ENCODE data around the gene AQP5.
"Not testable (repeated sequence)": the region's sequence is repeated elsewhere in the genome, so short reads cannot be mapped to it uniquely, and the experiment has no call there.

AQP5 gene

DNA sequence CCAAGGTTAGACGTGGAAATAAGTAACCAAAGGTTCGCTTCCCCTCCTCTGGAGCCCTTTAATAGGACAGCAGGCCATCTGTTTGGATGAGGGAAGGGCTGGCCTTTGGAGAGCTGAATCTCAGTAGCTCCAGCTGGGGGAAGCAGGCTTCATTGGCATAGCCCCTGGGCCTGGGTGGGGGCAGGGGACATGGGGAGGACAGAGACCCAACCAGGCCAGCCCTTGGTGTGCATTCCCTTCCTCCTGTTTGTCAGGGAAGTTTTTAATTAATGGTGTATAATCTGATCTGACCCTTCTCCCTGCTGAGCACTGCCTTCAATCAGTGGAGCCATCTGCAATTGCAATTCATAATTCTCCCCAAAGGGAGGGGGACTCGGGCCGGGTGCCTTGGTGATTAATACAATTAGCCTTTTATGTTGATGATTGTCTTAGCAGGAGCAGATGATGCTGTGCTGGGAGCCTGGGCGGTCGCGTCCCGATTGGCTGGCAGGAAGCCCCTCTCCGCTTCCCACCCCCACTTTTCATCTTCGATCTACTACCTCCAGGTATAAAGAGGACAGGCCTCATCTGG, 17.4 kb downstream of the AQP5 start:
- no peak for DNase-seq (ENCODE audit: low read depth in 2 of 3, low spot score in 1 of 3)

- no peak for DNase-seq (ENCODE audit: low read depth in 2 of 3, low spot score in 1 of 3)
Observed at GRCh38 chr12:49979791-49980190, 18.1 kb downstream of the AQP5 start.

GRCh38 chr12:49980501-49981349, 19.1 kb downstream of the AQP5 start:
- DNase-seq (ENCODE audit: low read depth in 2 of 3, low spot score in 1 of 3), result no peak

GRCh38 chr12:49982246-49983087, 20.8 kb downstream of the AQP5 start:
- no peak for DNase-seq (ENCODE audit: low read depth in 2 of 3, low spot score in 1 of 3)

DNA sequence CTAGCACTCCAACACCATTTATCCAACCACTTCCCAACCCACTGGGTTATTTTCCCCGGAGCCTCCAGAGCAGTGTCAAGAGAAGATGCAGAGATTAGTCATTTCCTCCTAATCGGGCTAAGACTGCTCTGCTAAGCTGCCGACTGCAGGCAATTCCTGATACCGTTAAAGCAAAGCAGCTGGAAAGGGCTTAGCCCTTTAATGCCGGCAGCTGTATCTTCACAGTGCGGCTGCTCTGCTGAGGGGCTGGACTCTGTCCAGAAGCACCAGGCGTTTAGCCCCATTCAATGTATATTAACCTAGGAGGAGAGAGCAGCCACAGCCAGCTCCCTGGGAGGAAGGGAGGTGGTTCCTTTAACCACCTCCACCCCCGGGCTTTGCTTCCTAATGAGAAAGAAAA, 22.2 kb downstream of the AQP5 start:
- no peak for DNase-seq (ENCODE audit: low read depth in 2 of 3, low spot score in 1 of 3)

DNA sequence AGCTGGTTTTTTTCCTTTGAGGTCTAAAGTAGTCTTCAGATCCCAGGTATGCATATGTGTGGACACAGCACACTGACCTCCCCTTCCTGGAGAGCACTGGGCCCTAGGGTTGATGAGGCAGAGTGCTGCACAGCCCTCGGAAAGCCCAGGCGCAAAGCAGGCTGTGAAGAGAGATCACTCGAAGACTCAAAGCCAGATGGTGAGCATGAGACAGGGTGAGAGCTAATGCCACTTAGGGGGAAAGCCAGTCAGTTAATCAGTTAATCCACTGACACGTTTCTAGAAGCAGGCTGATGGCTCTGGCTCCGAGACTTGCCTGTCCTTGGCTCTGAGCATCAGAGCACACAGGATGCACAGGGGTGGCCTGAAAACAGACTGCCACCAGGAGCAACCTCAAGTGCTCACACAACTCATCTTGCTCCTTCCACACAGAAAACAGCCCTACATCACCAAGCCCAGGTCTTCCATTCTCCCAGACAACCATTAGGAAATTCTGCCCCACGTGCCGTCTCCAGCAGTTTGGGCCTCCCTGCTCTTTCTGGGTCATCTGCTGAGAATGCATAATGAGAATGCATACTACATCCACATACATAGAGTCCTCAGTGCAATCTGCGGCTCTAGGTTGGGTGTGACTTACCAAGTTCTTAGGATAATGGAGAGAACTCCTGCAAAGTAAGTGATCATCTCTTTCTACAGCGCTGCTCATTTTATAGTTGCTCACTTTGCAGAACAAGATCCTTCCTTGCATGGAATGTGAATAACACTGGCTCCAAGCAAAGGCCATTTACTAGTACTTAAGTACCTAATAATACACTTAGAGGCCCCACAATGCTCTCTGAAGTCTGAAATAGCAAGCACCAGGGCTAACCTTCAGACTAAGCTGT, 23.0 kb downstream of the AQP5 start:
- no peak for DNase-seq (ENCODE audit: low read depth in 2 of 3, low spot score in 1 of 3)

- DNase-seq (ENCODE audit: low read depth in 2 of 3, low spot score in 1 of 3), result no peak
Observed at GRCh38 chr12:49985981-49986380, 24.3 kb downstream of the AQP5 start.

GRCh38 chr12:49986476-49986875, 24.8 kb downstream of the AQP5 start:
- DNase-seq (ENCODE audit: low read depth in 2 of 3, low spot score in 1 of 3), result not testable (repeated sequence)

- DNase-seq (ENCODE audit: low read depth in 2 of 3, low spot score in 1 of 3), result no peak
Observed at GRCh38 chr12:49987625-49988303, 26.1 kb downstream of the AQP5 start.

GRCh38 chr12:49989400-49989799, 27.7 kb downstream of the AQP5 start:
- DNase-seq (ENCODE audit: low read depth in 2 of 3, low spot score in 1 of 3), result not testable (repeated sequence)

DNA sequence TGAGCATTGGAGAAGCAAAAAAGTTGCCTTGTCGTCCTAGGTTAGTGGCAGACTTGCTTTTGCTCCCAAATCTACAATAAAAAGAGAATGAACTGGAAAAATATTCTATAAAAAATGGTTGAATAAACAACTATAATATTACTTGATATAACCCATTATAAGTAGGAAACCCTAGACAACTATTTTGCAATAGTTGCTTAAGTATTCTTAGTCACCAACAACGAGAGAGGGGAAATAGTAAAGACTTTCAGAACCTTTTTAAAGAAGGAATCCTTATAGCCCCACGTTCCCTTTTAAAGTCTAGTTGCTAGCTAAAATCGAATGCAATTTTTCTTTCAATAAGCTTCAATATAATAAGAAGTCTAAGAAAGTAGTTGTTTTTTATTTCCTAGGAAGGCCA, 28.6 kb downstream of the AQP5 start:
- no peak for DNase-seq (ENCODE audit: low read depth in 2 of 3, low spot score in 1 of 3)

DNA sequence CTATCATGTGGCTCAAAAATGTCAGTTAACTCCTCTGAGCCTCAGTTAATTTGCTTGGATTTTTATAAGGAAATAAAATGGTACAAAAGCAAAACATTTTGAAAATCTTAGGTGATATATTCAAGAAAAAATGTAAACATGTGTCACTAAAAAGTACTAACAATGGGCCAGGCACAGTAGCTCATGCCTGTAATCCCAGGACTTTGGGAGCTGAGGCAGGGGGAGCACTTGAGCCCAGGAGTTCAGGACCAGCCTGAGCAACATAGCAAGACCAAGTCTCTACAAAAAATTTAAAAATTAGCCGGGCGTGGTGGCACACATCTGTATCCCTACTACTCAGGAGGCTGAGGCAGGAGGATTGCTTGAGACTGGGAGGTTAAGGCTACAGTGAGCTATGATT, 36.8 kb downstream of the AQP5 start:
- DNase-seq (ENCODE audit: low read depth in 2 of 3, low spot score in 1 of 3), result no peak

- no peak for DNase-seq (ENCODE audit: low read depth in 2 of 3, low spot score in 1 of 3)
Observed at GRCh38 chr12:50003595-50003994, 41.9 kb downstream of the AQP5 start.

- DNase-seq (ENCODE audit: low read depth in 2 of 3, low spot score in 1 of 3), result no peak
Observed at GRCh38 chr12:50004696-50005095, 43.0 kb downstream of the AQP5 start.

DNA sequence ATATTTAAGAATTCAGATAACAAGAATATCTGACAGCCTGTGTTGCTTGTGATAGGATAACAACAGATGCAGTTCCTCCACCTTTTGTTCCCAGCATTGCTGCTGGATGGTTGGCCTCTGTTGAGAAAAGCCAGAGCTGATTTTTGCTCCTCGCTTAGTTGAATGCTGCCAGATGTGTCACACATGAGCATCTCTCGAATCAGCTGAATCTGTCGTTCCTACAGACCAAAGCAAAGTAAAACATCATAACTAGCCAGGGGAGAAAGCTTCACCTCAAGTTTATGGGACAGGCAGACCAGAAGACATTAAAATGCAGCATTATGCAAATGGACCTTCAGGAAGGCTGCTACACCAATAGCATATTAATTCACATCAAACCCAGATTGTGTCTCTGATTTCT, 43.5 kb downstream of the AQP5 start:
- no peak for DNase-seq (ENCODE audit: low read depth in 2 of 3, low spot score in 1 of 3)

GRCh38 chr12:50006280-50006679, 44.6 kb downstream of the AQP5 start:
- DNase-seq (ENCODE audit: low read depth in 2 of 3, low spot score in 1 of 3), result no peak

DNA sequence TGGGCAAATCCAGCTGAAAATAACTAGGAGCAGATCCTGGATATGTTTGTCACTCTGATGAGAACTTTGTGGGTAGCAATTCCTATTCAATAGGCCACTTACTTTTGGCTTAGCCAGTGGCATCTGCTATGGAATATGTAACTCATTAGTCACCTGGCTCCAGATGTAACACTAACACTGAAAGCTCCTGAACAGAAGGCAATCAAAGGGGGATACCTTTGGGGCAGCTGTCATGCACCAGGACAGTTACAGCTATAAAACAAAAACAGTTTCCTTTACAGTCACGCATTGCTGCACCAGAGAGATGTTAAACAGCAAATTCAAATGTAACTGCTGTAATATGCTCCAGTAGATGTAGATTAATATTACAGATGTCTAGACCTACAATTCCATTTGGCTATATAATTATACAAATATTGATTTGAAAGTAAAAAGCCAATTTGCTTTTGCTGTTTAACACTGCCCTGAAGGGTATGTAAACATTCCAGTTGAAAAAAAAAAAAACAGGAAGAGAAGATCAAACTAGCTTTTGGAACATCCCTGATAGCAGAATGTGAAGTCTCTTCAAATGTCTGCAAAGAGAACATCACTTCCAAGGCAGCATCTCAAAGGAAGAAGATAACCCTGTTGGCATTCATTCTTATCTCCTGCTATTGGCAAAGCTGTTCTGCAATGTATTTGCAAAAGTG, 45.2 kb downstream of the AQP5 start:
- no peak for DNase-seq (ENCODE audit: low read depth in 2 of 3, low spot score in 1 of 3)

DNA sequence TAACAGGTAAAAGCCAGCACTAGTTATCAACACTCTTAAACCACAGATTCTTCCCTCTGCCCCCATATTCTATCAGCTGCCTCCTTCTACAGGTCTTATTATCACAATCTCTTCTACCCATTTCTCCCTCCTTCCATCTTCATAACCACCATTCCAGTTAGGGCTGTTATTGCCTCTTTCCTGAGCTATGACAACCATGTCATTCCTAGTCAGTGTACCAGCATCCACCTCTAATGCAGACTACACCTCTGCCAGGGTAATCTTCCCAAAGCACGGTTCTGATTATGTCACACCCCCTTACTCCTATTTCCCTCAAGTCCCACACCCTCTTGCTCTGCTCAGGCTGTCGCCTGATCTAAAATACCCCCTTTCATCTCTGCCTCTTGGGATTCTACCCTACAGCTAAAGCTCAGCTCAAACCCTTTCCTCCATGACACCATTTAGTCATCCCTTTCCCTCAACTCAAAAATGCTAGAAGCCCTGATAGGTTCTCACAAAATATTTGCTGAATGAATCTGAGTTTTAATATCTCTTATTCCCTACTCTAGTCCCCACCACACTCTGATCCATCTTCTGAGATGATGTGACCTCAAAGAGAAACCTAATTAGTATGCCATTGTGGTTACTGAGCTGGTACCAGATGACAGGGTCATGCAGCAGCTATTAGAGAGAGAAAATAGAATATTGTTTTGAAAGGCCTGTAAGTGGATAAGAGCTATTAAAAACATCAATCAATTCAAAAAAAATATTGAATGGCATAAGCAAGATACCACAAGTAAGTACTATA, 51.9 kb downstream of the AQP5 start:
- no peak for DNase-seq (ENCODE audit: low read depth in 2 of 3, low spot score in 1 of 3)

GRCh38 chr12:50014342-50014741, 52.7 kb downstream of the AQP5 start:
- no peak for DNase-seq (ENCODE audit: low read depth in 2 of 3, low spot score in 1 of 3)
